H9 (cell line): Measurements from ENCODE around the gene RGR. TPM values are rescaled to one million over a fixed set of nuclear protein-coding genes. Genes with fewer than 3 reads are reported as not detected.

ENCODE experiments used
- DNase-seq: peaks from one replicate; pipeline ENCODE4 v3.0.0-alpha.2; 2017
- H2AFZ ChIP-seq: one replicate; pipeline ENCODE4 v1.6.1; 2013; ENCODE audit warnings: mild to moderate bottlenecking, low read length, control low read depth, moderate library complexity
- H2AK5ac ChIP-seq: 2 replicates; pipeline ENCODE4 v1.6.1; 2013; ENCODE audit warnings: low read length, control low read depth, mixed read lengths; ENCODE audit not compliant: insufficient read length
- H2BK120ac ChIP-seq: one replicate; pipeline ENCODE4 v1.6.1; 2013; ENCODE audit warnings: low read depth, mild to moderate bottlenecking, low read length, control low read depth, inconsistent platforms; ENCODE audit not compliant: poor library complexity, severe bottlenecking
- H2BK12ac ChIP-seq: 2 replicates; pipeline ENCODE4 v1.6.1; 2013; ENCODE audit warnings: low read length, control low read depth, mixed read lengths, low read depth; ENCODE audit not compliant: insufficient read length
- H2BK15ac ChIP-seq: 2 replicates; pipeline ENCODE4 v1.6.1; 2013; ENCODE audit warnings: low read depth, low read length, control low read depth
- H2BK20ac ChIP-seq: one replicate; pipeline ENCODE4 v1.6.1; 2013; ENCODE audit warnings: low read depth, mild to moderate bottlenecking, low read length, control low read depth, inconsistent platforms; ENCODE audit not compliant: poor library complexity, severe bottlenecking
- H2BK5ac ChIP-seq: 2 replicates; pipeline ENCODE4 v1.6.1; 2013; ENCODE audit warnings: low read length, control low read depth, mixed read lengths; ENCODE audit not compliant: insufficient read length
- H3K14ac ChIP-seq: 2 replicates; pipeline ENCODE4 v1.6.1; 2013; ENCODE audit warnings: low read length, control low read depth; ENCODE audit not compliant: insufficient read depth
- H3K18ac ChIP-seq: 2 replicates; pipeline ENCODE4 v1.6.1; 2013; ENCODE audit warnings: low read depth, mild to moderate bottlenecking, mixed read lengths, low read length, control low read depth; ENCODE audit not compliant: insufficient read length
- H3K23ac ChIP-seq: 2 replicates; pipeline ENCODE4 v1.6.1; 2013; ENCODE audit warnings: low read length, control low read depth, mixed read lengths, low read depth; ENCODE audit not compliant: insufficient read length
- H3K23me2 ChIP-seq: 2 replicates; pipeline ENCODE4 v1.6.1; 2013; ENCODE audit warnings: low read depth, mild to moderate bottlenecking, mixed read lengths, low read length, control low read depth; ENCODE audit not compliant: insufficient read length, poor library complexity, severe bottlenecking
- H3K27ac ChIP-seq: 2 replicates; pipeline ENCODE4 v1.5.1; 2013; ENCODE audit warnings: low read length, control low read depth, mixed read lengths, low read depth; ENCODE audit not compliant: insufficient read length
- H3K27me3 ChIP-seq: 2 replicates; pipeline ENCODE4 v1.6.1; 2013; ENCODE audit warnings: low read length, control low read depth, inconsistent platforms; ENCODE audit not compliant: insufficient read depth
- H3K4ac ChIP-seq: 2 replicates; pipeline ENCODE4 v1.6.1; 2013; ENCODE audit warnings: low read depth, mild to moderate bottlenecking, control low read depth, inconsistent platforms, low read length, moderate library complexity
- H3K4me1 ChIP-seq: 2 replicates; pipeline ENCODE4 v1.6.1; 2013; ENCODE audit warnings: low read length, control low read depth, inconsistent platforms; ENCODE audit not compliant: insufficient read depth
- H3K4me2 ChIP-seq: 2 replicates; pipeline ENCODE4 v1.6.1; 2013; ENCODE audit warnings: low read length, control low read depth, mixed read lengths; ENCODE audit not compliant: insufficient read length, insufficient read depth
- H3K56ac ChIP-seq: 2 replicates; pipeline ENCODE4 v1.6.1; 2013; ENCODE audit warnings: low read depth, mild to moderate bottlenecking, mixed read lengths, low read length, control low read depth; ENCODE audit not compliant: insufficient read length
- H3K79me1 ChIP-seq: 2 replicates; pipeline ENCODE4 v1.6.1; 2013; ENCODE audit warnings: low read depth, mild to moderate bottlenecking, moderate library complexity, low read length, control low read depth, inconsistent platforms; ENCODE audit not compliant: insufficient read depth, poor library complexity, severe bottlenecking
- H3K79me2 ChIP-seq: 2 replicates; pipeline ENCODE4 v1.6.1; 2013; ENCODE audit warnings: low read length, control low read depth, inconsistent platforms; ENCODE audit not compliant: insufficient read depth
- H3K9ac ChIP-seq: 2 replicates; pipeline ENCODE4 v1.6.1; 2013; ENCODE audit warnings: low read length, control low read depth, mixed read lengths; ENCODE audit not compliant: insufficient read length; ENCODE audit errors: extremely low read depth
- H3K9me3 ChIP-seq: one replicate; pipeline ENCODE4 v1.6.1; 2013; ENCODE audit warnings: low read depth, low read length, inconsistent platforms; ENCODE audit not compliant: control insufficient read depth
- H3T11ph ChIP-seq: one replicate; pipeline ENCODE4 v1.6.1; 2013; ENCODE audit warnings: mild to moderate bottlenecking, low read length, control low read depth, inconsistent platforms
- H4K20me1 ChIP-seq: one replicate; pipeline ENCODE4 v1.6.1; 2013; ENCODE audit not compliant: control insufficient read depth, insufficient read length, insufficient read depth
- H4K5ac ChIP-seq: 2 replicates; pipeline ENCODE4 v1.6.1; 2013; ENCODE audit warnings: low read depth, mild to moderate bottlenecking, mixed read lengths, low read length, control low read depth; ENCODE audit not compliant: insufficient read length
- H4K8ac ChIP-seq: replicated peaks from 2 replicates; pipeline ENCODE4 v1.6.1; 2013; ENCODE audit warnings: low read length, control low read depth, mixed read lengths, low read depth; ENCODE audit not compliant: insufficient read length
- H4K91ac ChIP-seq: 2 replicates; pipeline ENCODE4 v1.6.1; 2013; ENCODE audit warnings: low read depth, mild to moderate bottlenecking, moderate library complexity, mixed read lengths, low read length, control low read depth; ENCODE audit not compliant: insufficient read length
- H3K27ac Mint-ChIP-seq, 3 experiments: 2 replicates in 2 of 3; 3 replicates in 1 of 3; pipeline ENCODE4 v1.8.0; 2020 to 2021; ENCODE audit warnings: mixed read lengths in 3 of 3, mild to moderate bottlenecking in 1 of 3, moderate library complexity in 1 of 3
- H3K27me3 Mint-ChIP-seq: 2 replicates; pipeline ENCODE4 v1.8.0; 2021; ENCODE audit warnings: low read depth, mild to moderate bottlenecking, moderate library complexity, mixed read lengths
- H3K36me3 Mint-ChIP-seq, 3 experiments: 2 replicates in 2 of 3; 3 replicates in 1 of 3; pipeline ENCODE4 v1.8.0; 2020 to 2021; ENCODE audit warnings: low read depth in 3 of 3, mixed read lengths in 3 of 3; ENCODE audit not compliant: insufficient read depth in 1 of 3
- H3K4me1 Mint-ChIP-seq, 2 experiments: 2 replicates each; pipeline ENCODE4 v1.8.0; 2020; ENCODE audit warnings: mixed read lengths in 2 of 2
- H3K4me3 Mint-ChIP-seq, 2 experiments: 2 replicates in 1 of 2; 3 replicates in 1 of 2; pipeline ENCODE4 v1.8.0; 2020 to 2021; ENCODE audit warnings: mild to moderate bottlenecking in 2 of 2, mixed read lengths in 2 of 2, moderate library complexity in 1 of 2
- H3K9me3 Mint-ChIP-seq, 2 experiments: 2 replicates in 1 of 2; 3 replicates in 1 of 2; pipeline ENCODE4 v1.8.0; 2020; ENCODE audit warnings: mild to moderate bottlenecking in 2 of 2, mixed read lengths in 2 of 2, moderate library complexity in 1 of 2
- WGBS: extraction: QIAGEN DNeasy Blood & Tissue Kit; methylation state at CpG from one replicate; pipeline ENCODE4 v1.1.7; 2013; ENCODE audit warnings: missing lambda C conversion rate, low lambda C conversion rate, mixed read lengths; ENCODE audit not compliant: insufficient read length; ENCODE audit errors: extremely low coverage; 5-methylcytosine and 5-hydroxymethylcytosine counted together
- total RNA-seq: library from RNA; stranded (reverse); gene quantifications from 2 replicates; pipeline ENCODE4 v1.2.1, GENCODE V29; 2021
- TF ChIP-seq, protein P1 (sequence below): fragments of 200-600 bp; sonication (generic); conservative IDR thresholded peaks from 3 replicates; pipeline ENCODE4 v1.8.0; 2021; ENCODE audit warnings: antibody characterized with exemption, mild to moderate bottlenecking

Gene RGR
- total RNA-seq, 1 experiment from 2014 or later, result not detected

DNA sequence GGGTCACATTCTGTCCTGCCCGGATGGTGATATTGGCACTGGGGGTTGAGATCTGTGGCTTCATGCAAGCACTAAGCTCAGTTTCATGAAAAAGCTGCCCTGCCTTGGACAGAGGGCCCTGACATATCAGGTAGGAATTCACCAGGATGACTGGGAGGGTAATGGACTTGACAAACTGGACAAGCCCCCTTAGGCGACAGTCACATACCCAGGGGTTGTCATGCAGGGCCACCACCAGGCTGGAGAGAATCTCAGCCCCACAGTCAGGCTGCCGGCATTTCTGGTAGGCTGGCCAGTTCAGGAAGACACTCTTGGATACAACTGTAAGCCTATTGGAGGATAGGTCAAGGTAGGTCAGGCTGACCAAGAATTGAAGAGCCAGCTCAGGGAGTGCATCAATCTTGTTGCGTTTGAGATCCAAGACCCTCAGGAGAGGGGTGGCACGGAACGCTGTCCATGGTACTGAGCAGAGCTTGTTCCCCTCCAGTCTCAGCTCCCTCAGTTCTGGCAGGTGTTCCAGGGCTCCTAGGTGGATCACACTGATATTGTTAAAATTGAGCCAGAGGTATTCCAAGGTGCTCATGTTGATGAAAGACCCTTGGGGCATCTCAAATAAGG, 20.3 kb upstream of the RGR start:
- Histone ChIP-seq H3K79me2 (no peaks in the 10 kb centered on the region), H2AFZ (no peak overlapping the region), H2BK5ac (no peak overlapping the region), H3K4ac (no peak overlapping the region), H2BK20ac (no peak overlapping the region), H3K9ac (no peak overlapping the region), H3T11ph (no peak overlapping the region), H3K27ac (no peak overlapping the region), H3K9me3 (no peaks in the 10 kb centered on the region), H3K56ac (no peak overlapping the region), H2BK15ac (no peak overlapping the region), H3K23ac (no peak overlapping the region), H3K23me2 (no peaks in the 10 kb centered on the region), H3K79me1 (no peaks in the 10 kb centered on the region), H4K91ac (no peak overlapping the region), H3K18ac (no peak overlapping the region), H3K14ac (no peak overlapping the region), H4K5ac (no peak overlapping the region), H3K4me1 (no peaks in the 10 kb centered on the region), H2AK5ac (no peak overlapping the region), H4K20me1 (no peaks in the 10 kb centered on the region), H3K4me2 (no peak overlapping the region), H3K27me3 (no peaks in the 10 kb centered on the region; the same call in 1 of the 2 replicates), H2BK120ac (no peak overlapping the region), H4K8ac (no peak overlapping the region), H2BK12ac (no peak overlapping the region)
- H3K36me3 Mint-ChIP-seq, result no peaks in the 10 kb centered on the region; a peak in 1 of 7 replicates
- peak; percentile 56 for DNase-seq
- no peaks in the 10 kb centered on the region for H3K9me3 Mint-ChIP-seq
- H3K4me3 Mint-ChIP-seq, result no peak overlapping the region
- no peaks in the 10 kb centered on the region for H3K4me1 Mint-ChIP-seq
- H3K27me3 Mint-ChIP-seq, result peaks cover 42% of the 10 kb centered on the region
- H3K27ac Mint-ChIP-seq, result no peak overlapping the region
- TF ChIP-seq, protein P1, sequence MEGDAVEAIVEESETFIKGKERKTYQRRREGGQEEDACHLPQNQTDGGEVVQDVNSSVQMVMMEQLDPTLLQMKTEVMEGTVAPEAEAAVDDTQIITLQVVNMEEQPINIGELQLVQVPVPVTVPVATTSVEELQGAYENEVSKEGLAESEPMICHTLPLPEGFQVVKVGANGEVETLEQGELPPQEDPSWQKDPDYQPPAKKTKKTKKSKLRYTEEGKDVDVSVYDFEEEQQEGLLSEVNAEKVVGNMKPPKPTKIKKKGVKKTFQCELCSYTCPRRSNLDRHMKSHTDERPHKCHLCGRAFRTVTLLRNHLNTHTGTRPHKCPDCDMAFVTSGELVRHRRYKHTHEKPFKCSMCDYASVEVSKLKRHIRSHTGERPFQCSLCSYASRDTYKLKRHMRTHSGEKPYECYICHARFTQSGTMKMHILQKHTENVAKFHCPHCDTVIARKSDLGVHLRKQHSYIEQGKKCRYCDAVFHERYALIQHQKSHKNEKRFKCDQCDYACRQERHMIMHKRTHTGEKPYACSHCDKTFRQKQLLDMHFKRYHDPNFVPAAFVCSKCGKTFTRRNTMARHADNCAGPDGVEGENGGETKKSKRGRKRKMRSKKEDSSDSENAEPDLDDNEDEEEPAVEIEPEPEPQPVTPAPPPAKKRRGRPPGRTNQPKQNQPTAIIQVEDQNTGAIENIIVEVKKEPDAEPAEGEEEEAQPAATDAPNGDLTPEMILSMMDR, result no peak
- no CpG with 5 or more reads among the region's 6 CpGs for WGBS
